GM18520 (cell line): ENCODE data around the gene EGR1.
"Not testable (repeated sequence)": the region's sequence is repeated elsewhere in the genome, so short reads cannot be mapped to it uniquely, and the experiment has no call there.

Source experiments
- ATAC-seq: cut with Tn5 transposase; IDR thresholded peaks from one replicate; pipeline ENCODE4 v1.9.1; 2021; ENCODE audit not compliant: unreplicated experiment

EGR1 gene

GRCh38 chr5:138468966-138469539, 3.8 kb downstream of the EGR1 start:
- no peak for ATAC-seq

GRCh38 chr5:138469540-138470321, 4.5 kb downstream of the EGR1 start:
- ATAC-seq: no peak

GRCh38 chr5:138470322-138471051, 5.2 kb downstream of the EGR1 start:
- ATAC-seq: no peak

GRCh38 chr5:138471052-138471361, 5.7 kb downstream of the EGR1 start:
- ATAC-seq: no peak

GRCh38 chr5:138472353-138472752, 7.1 kb downstream of the EGR1 start:
- no peak for ATAC-seq

GRCh38 chr5:138473151-138473550, 7.9 kb downstream of the EGR1 start:
- not testable (repeated sequence) for ATAC-seq

- ATAC-seq: no peak
Measured at GRCh38 chr5:138476918-138477317, 11.6 kb downstream of the EGR1 start.

- ATAC-seq: no peak
Measured at GRCh38 chr5:138482638-138483037, 17.4 kb downstream of the EGR1 start.

- ATAC-seq: no peak
Measured at GRCh38 chr5:138488481-138488945, 23.2 kb downstream of the EGR1 start.

GRCh38 chr5:138489683-138490061, 24.4 kb downstream of the EGR1 start:
- ATAC-seq: no peak

GRCh38 chr5:138490648-138491283, 25.5 kb downstream of the EGR1 start:
- ATAC-seq: no peak

- no peak for ATAC-seq
Measured at GRCh38 chr5:138491284-138491648, 26.0 kb downstream of the EGR1 start.

GRCh38 chr5:138491669-138492559, 26.6 kb downstream of the EGR1 start:
- ATAC-seq: peak; percentile 95

- no peak for ATAC-seq
Measured at GRCh38 chr5:138492560-138493045, 27.3 kb downstream of the EGR1 start.

GRCh38 chr5:138495351-138495750, 30.1 kb downstream of the EGR1 start:
- no peak for ATAC-seq

- no peak for ATAC-seq
Measured at GRCh38 chr5:138498376-138498775, 33.1 kb downstream of the EGR1 start.

- no peak for ATAC-seq
Measured at GRCh38 chr5:138502121-138502520, 36.8 kb downstream of the EGR1 start.

GRCh38 chr5:138502521-138502920, 37.2 kb downstream of the EGR1 start:
- ATAC-seq: no peak

- ATAC-seq: no peak
Measured at GRCh38 chr5:138503487-138504270, 38.4 kb downstream of the EGR1 start.

- no peak for ATAC-seq
Measured at GRCh38 chr5:138504799-138505198, 39.5 kb downstream of the EGR1 start.
